Esophagus squamous epithelium (tissue), 4 donors: Measurements from ENCODE around the gene TRPM7.

Source experiments
- CTCF ChIP-seq, 6 experiments: fragments of 450-650 bp in 4 of 6; fragments of 200-600 bp in 2 of 6; sonication (generic) in 2 of 6; IDR thresholded peaks; one replicate each; pipeline ENCODE4 v1.5.1; 2016 to 2019; ENCODE audit warnings: antibody characterized with exemption in 6 of 6, mild to moderate bottlenecking in 4 of 6, moderate library complexity in 4 of 6
- POLR2A ChIP-seq, 4 donors: fragments of 450-650 bp; IDR thresholded peaks; one replicate each; pipeline ENCODE4 v1.6.1; 2017; ENCODE audit warnings: antibody characterized with exemption in 4 of 4, mild to moderate bottlenecking in 4 of 4, moderate library complexity in 3 of 4

- TF ChIP-seq CTCF (IDR thresholded peaks at IDR 0.05): no peak
- no peak for TF ChIP-seq POLR2A (IDR thresholded peaks at IDR 0.05)
Measured at GRCh38 chr15:50543556-50543955, 143.0 kb downstream of the TRPM7 start.
